Uterus (tissue), 4 donors: ENCODE measurements around the gene IRF2BPL. TPM values are rescaled to one million over a fixed set of nuclear protein-coding genes. Genes with fewer than 3 reads are reported as not detected.

ENCODE experiments used
- DNase-seq, 2 donors: peaks; one replicate each; pipeline ENCODE4 v3.0.0-alpha.2; 2019 to 2020
- H3K27ac ChIP-seq, 2 donors: fragments of 200-600 bp; sonication (generic); 1 replicate in 1 of 2; 2 replicates in 1 of 2; pipeline ENCODE4 v1.5.1; 2016 to 2018
- H3K27me3 ChIP-seq, 2 donors: fragments of 200-600 bp; sonication (generic); one replicate each; pipeline ENCODE4 v1.5.1; 2018 to 2019; ENCODE audit warnings: control low read depth in 1 of 2
- H3K36me3 ChIP-seq, 2 donors: fragments of 200-600 bp; sonication (generic); one replicate each; pipeline ENCODE4 v1.5.1; 2019; ENCODE audit warnings: control low read depth in 1 of 2
- H3K4me1 ChIP-seq, 2 donors: fragments of 200-600 bp; sonication (generic); one replicate each; pipeline ENCODE4 v1.5.1; 2018 to 2019; ENCODE audit warnings: control low read depth in 1 of 2
- H3K4me3 ChIP-seq, 2 donors: fragments of 200-600 bp; sonication (generic); 1 replicate in 1 of 2; 2 replicates in 1 of 2; pipeline ENCODE4 v1.5.1; 2018 to 2019; ENCODE audit warnings: mild to moderate bottlenecking in 1 of 2
- H3K9me3 ChIP-seq, 2 donors: fragments of 200-600 bp; sonication (generic); one replicate each; pipeline ENCODE4 v1.5.1; 2019; ENCODE audit warnings: control low read depth in 1 of 2
- POLR2A ChIP-seq, 2 donors: fragments of 450-650 bp; IDR thresholded peaks; one replicate each; pipeline ENCODE4 v1.6.1; 2016; ENCODE audit warnings: antibody characterized with exemption in 2 of 2, mild to moderate bottlenecking in 1 of 2, moderate library complexity in 1 of 2
- intact Hi-C: fragments of 100-400 bp; cut with DNase I; formaldehyde crosslinking; loops from one replicate; pipeline ENCODE4 v1.15.1; 2023; ENCODE audit warnings: low total_unique reads
- total RNA-seq, 4 donors: library from RNA; depleted of rRNA in 3 of 4; stranded (reverse); fragments of >200 nt in 3 of 4; gene quantifications; one replicate each; pipeline versions ENCODE4 v1.1.0 to v1.2.4, GENCODE V29; 2014 to 2023
- TF ChIP-seq, protein P1 (sequence below), 4 experiments: fragments of 200-600 bp in 2 of 4; fragments of 450-650 bp in 2 of 4; sonication (generic) in 2 of 4; IDR thresholded peaks; one replicate each; pipeline ENCODE4 v1.5.1; 2016 to 2019; ENCODE audit warnings: antibody characterized with exemption in 4 of 4, mild to moderate bottlenecking in 2 of 4, moderate library complexity in 1 of 4
- donor health status: DM: yes; HTN: yes; CAD: no.

IRF2BPL gene
- total RNA-seq, 4 donors from 2014 or later = 15.6 to 60.8 (median 36.6) TPM

- intact Hi-C loops = no loop called here
- no peak overlapping the region for H3K4me3 ChIP-seq
- no peaks in the 10 kb centered on the region for H3K27me3 ChIP-seq
- H3K36me3 ChIP-seq = no peaks in the 10 kb centered on the region
- no peaks in the 10 kb centered on the region for H3K9me3 ChIP-seq
- H3K4me1 ChIP-seq = no peaks in the 10 kb centered on the region
- TF ChIP-seq, protein P1, sequence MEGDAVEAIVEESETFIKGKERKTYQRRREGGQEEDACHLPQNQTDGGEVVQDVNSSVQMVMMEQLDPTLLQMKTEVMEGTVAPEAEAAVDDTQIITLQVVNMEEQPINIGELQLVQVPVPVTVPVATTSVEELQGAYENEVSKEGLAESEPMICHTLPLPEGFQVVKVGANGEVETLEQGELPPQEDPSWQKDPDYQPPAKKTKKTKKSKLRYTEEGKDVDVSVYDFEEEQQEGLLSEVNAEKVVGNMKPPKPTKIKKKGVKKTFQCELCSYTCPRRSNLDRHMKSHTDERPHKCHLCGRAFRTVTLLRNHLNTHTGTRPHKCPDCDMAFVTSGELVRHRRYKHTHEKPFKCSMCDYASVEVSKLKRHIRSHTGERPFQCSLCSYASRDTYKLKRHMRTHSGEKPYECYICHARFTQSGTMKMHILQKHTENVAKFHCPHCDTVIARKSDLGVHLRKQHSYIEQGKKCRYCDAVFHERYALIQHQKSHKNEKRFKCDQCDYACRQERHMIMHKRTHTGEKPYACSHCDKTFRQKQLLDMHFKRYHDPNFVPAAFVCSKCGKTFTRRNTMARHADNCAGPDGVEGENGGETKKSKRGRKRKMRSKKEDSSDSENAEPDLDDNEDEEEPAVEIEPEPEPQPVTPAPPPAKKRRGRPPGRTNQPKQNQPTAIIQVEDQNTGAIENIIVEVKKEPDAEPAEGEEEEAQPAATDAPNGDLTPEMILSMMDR (IDR thresholded peaks at IDR 0.05) = no peak
- TF ChIP-seq POLR2A (IDR thresholded peaks at IDR 0.05) = no peak
- no peak overlapping the region for H3K27ac ChIP-seq
- no peak for DNase-seq
Measured at GRCh38 chr14:76997257-76997970, 31.1 kb downstream of the IRF2BPL start.

DNA sequence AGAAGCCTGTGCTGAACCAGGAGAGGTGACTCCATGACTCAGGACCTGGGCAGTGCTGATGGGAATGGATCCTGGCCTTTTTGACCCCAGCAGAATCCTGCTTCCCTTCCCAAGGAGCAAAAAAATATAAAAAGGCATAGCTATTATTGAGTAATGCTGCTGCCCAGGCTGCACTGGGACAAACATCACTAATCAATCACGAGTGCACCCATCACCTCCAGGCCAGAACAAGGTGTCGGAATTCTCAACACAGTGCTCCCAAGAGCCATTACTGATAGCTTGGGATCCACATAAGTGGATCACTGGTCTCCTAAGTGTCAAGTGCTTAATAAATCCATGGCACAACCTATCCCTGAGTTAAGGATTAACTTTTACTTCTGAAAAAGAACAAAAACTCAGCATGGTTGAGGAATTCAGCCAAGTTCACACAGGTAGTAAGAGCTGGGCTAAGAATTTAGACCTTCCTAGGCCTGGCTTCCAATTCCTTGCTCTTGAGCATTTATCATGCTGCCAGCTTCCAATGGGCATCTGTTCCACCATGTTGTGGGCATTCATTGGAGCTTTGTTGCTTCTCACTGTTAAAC is 31.9 kb downstream of the IRF2BPL start:
- Histone ChIP-seq H3K27me3 (no peaks in the 10 kb centered on the region), H3K36me3 (no peaks in the 10 kb centered on the region), H3K4me3 (no peak overlapping the region), H3K27ac (no peak overlapping the region), H3K4me1 (no peaks in the 10 kb centered on the region), H3K9me3 (no peaks in the 10 kb centered on the region)
- intact Hi-C loops = no loop called here
- DNase-seq = no peak
- TF ChIP-seq, protein P1 (IDR thresholded peaks at IDR 0.05) = no peak
- no peak for TF ChIP-seq POLR2A (IDR thresholded peaks at IDR 0.05)

DNA sequence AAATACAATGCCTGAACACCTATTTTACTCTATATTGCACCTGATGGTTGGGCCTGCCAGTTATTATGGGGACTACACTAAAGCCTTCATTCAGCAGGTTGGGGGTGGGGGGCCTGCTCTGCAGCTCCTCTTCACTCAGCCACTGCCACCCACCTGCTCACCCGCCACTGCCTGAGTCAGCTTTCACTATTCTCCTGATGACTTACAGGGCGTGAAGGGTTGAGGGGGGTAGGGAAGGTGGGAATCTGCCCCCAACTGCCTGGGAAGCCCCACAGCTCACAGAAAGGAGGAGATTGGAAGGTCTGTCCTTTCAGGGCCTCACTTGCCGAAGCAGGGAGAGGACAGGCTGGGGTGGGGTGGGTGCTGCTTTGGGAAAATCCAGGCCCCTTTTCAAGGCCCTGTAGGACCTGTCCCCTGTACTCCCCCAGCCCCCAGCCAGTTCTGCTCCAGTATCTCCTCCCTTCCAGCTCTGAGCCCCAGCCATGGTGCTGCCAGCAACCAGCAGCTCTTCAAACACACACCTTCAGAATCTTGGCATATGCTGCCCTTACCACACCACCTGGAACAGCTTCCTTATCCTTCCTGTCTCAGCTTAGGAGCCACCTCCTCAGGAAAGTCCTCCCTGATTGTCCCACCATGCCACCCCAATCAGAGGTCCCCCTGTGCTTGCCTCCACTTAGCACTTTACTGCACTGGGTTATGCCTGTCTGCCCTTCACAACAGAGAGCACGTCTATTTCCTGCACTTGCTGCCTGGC is 33.1 kb downstream of the IRF2BPL start:
- DNase-seq = no peak
- TF ChIP-seq, protein P1 (IDR thresholded peaks at IDR 0.05) = no peak
- TF ChIP-seq POLR2A (IDR thresholded peaks at IDR 0.05) = no peak
- intact Hi-C loops = no loop called here
- H3K9me3 ChIP-seq = no peaks in the 10 kb centered on the region
- no peaks in the 10 kb centered on the region for H3K36me3 ChIP-seq
- no peaks in the 10 kb centered on the region for H3K27me3 ChIP-seq
- no peak overlapping the region for H3K27ac ChIP-seq
- no peak overlapping the region for H3K4me3 ChIP-seq
- no peaks in the 10 kb centered on the region for H3K4me1 ChIP-seq

DNA sequence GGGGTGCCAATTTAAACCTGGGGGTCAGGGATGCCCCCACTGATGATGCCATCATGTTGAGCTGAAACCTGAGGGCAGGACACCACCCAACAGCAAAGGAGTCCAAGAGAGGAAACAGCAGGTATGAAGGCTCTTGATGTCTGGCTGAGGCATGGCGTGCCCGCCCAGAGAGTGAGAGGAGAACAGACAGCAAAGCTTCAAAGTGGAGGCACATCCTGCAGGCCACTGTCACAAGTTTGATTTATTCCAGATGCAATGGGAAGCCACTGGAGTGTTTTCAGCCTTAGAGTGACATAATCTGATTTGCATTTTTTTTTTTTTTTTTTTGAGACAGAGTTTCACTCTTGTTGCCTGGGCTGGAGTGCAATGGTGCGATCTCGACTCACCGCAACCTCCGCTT is 34.8 kb downstream of the IRF2BPL start:
- no peaks in the 10 kb centered on the region for H3K4me1 ChIP-seq
- no peaks in the 10 kb centered on the region for H3K36me3 ChIP-seq
- H3K9me3 ChIP-seq = no peaks in the 10 kb centered on the region
- no peaks in the 10 kb centered on the region for H3K27me3 ChIP-seq
- H3K27ac ChIP-seq = no peak overlapping the region
- H3K4me3 ChIP-seq = no peak overlapping the region
- intact Hi-C loops = no loop called here
- no peak for DNase-seq
- TF ChIP-seq, protein P1 (IDR thresholded peaks at IDR 0.05) = no peak
- no peak for TF ChIP-seq POLR2A (IDR thresholded peaks at IDR 0.05)

GRCh38 chr14:76990084-76990483 is 38.4 kb downstream of the IRF2BPL start:
- Histone ChIP-seq H3K27ac (no peak overlapping the region), H3K4me1 (no peaks in the 10 kb centered on the region)

More at GRCh38 chr14:76990084-76990483, 38.4 kb downstream of the IRF2BPL start:
- H3K4me3 ChIP-seq = no peak overlapping the region
- no peaks in the 10 kb centered on the region for H3K9me3 ChIP-seq
- DNase-seq = no peak
- intact Hi-C loops = no loop called here
- no peak for TF ChIP-seq POLR2A (IDR thresholded peaks at IDR 0.05)
- TF ChIP-seq, protein P1 (IDR thresholded peaks at IDR 0.05) = no peak
- no peaks in the 10 kb centered on the region for H3K36me3 ChIP-seq
- no peaks in the 10 kb centered on the region for H3K27me3 ChIP-seq
